H9 (cell line): Measurements from ENCODE around the gene TNIP2. TPM values are rescaled to one million over a fixed set of nuclear protein-coding genes. Genes with fewer than 3 reads are reported as not detected.

Experiments
- DNase-seq: peaks from one replicate; pipeline ENCODE4 v3.0.0-alpha.2; 2017
- H2AFZ ChIP-seq: one replicate; pipeline ENCODE4 v1.6.1; 2013; ENCODE audit warnings: mild to moderate bottlenecking, low read length, control low read depth, moderate library complexity
- H2AK5ac ChIP-seq: 2 replicates; pipeline ENCODE4 v1.6.1; 2013; ENCODE audit warnings: low read length, control low read depth, mixed read lengths; ENCODE audit not compliant: insufficient read length
- H2BK120ac ChIP-seq: one replicate; pipeline ENCODE4 v1.6.1; 2013; ENCODE audit warnings: low read depth, mild to moderate bottlenecking, low read length, control low read depth, inconsistent platforms; ENCODE audit not compliant: poor library complexity, severe bottlenecking
- H2BK12ac ChIP-seq: 2 replicates; pipeline ENCODE4 v1.6.1; 2013; ENCODE audit warnings: low read length, control low read depth, mixed read lengths, low read depth; ENCODE audit not compliant: insufficient read length
- H2BK15ac ChIP-seq: 2 replicates; pipeline ENCODE4 v1.6.1; 2013; ENCODE audit warnings: low read depth, low read length, control low read depth
- H2BK20ac ChIP-seq: one replicate; pipeline ENCODE4 v1.6.1; 2013; ENCODE audit warnings: low read depth, mild to moderate bottlenecking, low read length, control low read depth, inconsistent platforms; ENCODE audit not compliant: poor library complexity, severe bottlenecking
- H2BK5ac ChIP-seq: 2 replicates; pipeline ENCODE4 v1.6.1; 2013; ENCODE audit warnings: low read length, control low read depth, mixed read lengths; ENCODE audit not compliant: insufficient read length
- H3K14ac ChIP-seq: 2 replicates; pipeline ENCODE4 v1.6.1; 2013; ENCODE audit warnings: low read length, control low read depth; ENCODE audit not compliant: insufficient read depth
- H3K18ac ChIP-seq: 2 replicates; pipeline ENCODE4 v1.6.1; 2013; ENCODE audit warnings: low read depth, mild to moderate bottlenecking, mixed read lengths, low read length, control low read depth; ENCODE audit not compliant: insufficient read length
- H3K23ac ChIP-seq: 2 replicates; pipeline ENCODE4 v1.6.1; 2013; ENCODE audit warnings: low read length, control low read depth, mixed read lengths, low read depth; ENCODE audit not compliant: insufficient read length
- H3K23me2 ChIP-seq: 2 replicates; pipeline ENCODE4 v1.6.1; 2013; ENCODE audit warnings: low read depth, mild to moderate bottlenecking, mixed read lengths, low read length, control low read depth; ENCODE audit not compliant: insufficient read length, poor library complexity, severe bottlenecking
- H3K27ac ChIP-seq: 2 replicates; pipeline ENCODE4 v1.5.1; 2013; ENCODE audit warnings: low read length, control low read depth, mixed read lengths, low read depth; ENCODE audit not compliant: insufficient read length
- H3K27me3 ChIP-seq: 2 replicates; pipeline ENCODE4 v1.6.1; 2013; ENCODE audit warnings: low read length, control low read depth, inconsistent platforms; ENCODE audit not compliant: insufficient read depth
- H3K4ac ChIP-seq: 2 replicates; pipeline ENCODE4 v1.6.1; 2013; ENCODE audit warnings: low read depth, mild to moderate bottlenecking, control low read depth, inconsistent platforms, low read length, moderate library complexity
- H3K4me1 ChIP-seq: 2 replicates; pipeline ENCODE4 v1.6.1; 2013; ENCODE audit warnings: low read length, control low read depth, inconsistent platforms; ENCODE audit not compliant: insufficient read depth
- H3K4me2 ChIP-seq: 2 replicates; pipeline ENCODE4 v1.6.1; 2013; ENCODE audit warnings: low read length, control low read depth, mixed read lengths; ENCODE audit not compliant: insufficient read length, insufficient read depth
- H3K56ac ChIP-seq: 2 replicates; pipeline ENCODE4 v1.6.1; 2013; ENCODE audit warnings: low read depth, mild to moderate bottlenecking, mixed read lengths, low read length, control low read depth; ENCODE audit not compliant: insufficient read length
- H3K79me1 ChIP-seq: 2 replicates; pipeline ENCODE4 v1.6.1; 2013; ENCODE audit warnings: low read depth, mild to moderate bottlenecking, moderate library complexity, low read length, control low read depth, inconsistent platforms; ENCODE audit not compliant: insufficient read depth, poor library complexity, severe bottlenecking
- H3K79me2 ChIP-seq: 2 replicates; pipeline ENCODE4 v1.6.1; 2013; ENCODE audit warnings: low read length, control low read depth, inconsistent platforms; ENCODE audit not compliant: insufficient read depth
- H3K9ac ChIP-seq: 2 replicates; pipeline ENCODE4 v1.6.1; 2013; ENCODE audit warnings: low read length, control low read depth, mixed read lengths; ENCODE audit not compliant: insufficient read length; ENCODE audit errors: extremely low read depth
- H3K9me3 ChIP-seq: one replicate; pipeline ENCODE4 v1.6.1; 2013; ENCODE audit warnings: low read depth, low read length, inconsistent platforms; ENCODE audit not compliant: control insufficient read depth
- H3T11ph ChIP-seq: one replicate; pipeline ENCODE4 v1.6.1; 2013; ENCODE audit warnings: mild to moderate bottlenecking, low read length, control low read depth, inconsistent platforms
- H4K20me1 ChIP-seq: one replicate; pipeline ENCODE4 v1.6.1; 2013; ENCODE audit not compliant: control insufficient read depth, insufficient read length, insufficient read depth
- H4K5ac ChIP-seq: 2 replicates; pipeline ENCODE4 v1.6.1; 2013; ENCODE audit warnings: low read depth, mild to moderate bottlenecking, mixed read lengths, low read length, control low read depth; ENCODE audit not compliant: insufficient read length
- H4K8ac ChIP-seq: replicated peaks from 2 replicates; pipeline ENCODE4 v1.6.1; 2013; ENCODE audit warnings: low read length, control low read depth, mixed read lengths, low read depth; ENCODE audit not compliant: insufficient read length
- H4K91ac ChIP-seq: 2 replicates; pipeline ENCODE4 v1.6.1; 2013; ENCODE audit warnings: low read depth, mild to moderate bottlenecking, moderate library complexity, mixed read lengths, low read length, control low read depth; ENCODE audit not compliant: insufficient read length
- H3K27ac Mint-ChIP-seq, 3 experiments: 2 replicates in 2 of 3; 3 replicates in 1 of 3; pipeline ENCODE4 v1.8.0; 2020 to 2021; ENCODE audit warnings: mixed read lengths in 3 of 3, mild to moderate bottlenecking in 1 of 3, moderate library complexity in 1 of 3
- H3K27me3 Mint-ChIP-seq: 2 replicates; pipeline ENCODE4 v1.8.0; 2021; ENCODE audit warnings: low read depth, mild to moderate bottlenecking, moderate library complexity, mixed read lengths
- H3K36me3 Mint-ChIP-seq, 3 experiments: 2 replicates in 2 of 3; 3 replicates in 1 of 3; pipeline ENCODE4 v1.8.0; 2020 to 2021; ENCODE audit warnings: low read depth in 3 of 3, mixed read lengths in 3 of 3; ENCODE audit not compliant: insufficient read depth in 1 of 3
- H3K4me1 Mint-ChIP-seq, 2 experiments: 2 replicates each; pipeline ENCODE4 v1.8.0; 2020; ENCODE audit warnings: mixed read lengths in 2 of 2
- H3K4me3 Mint-ChIP-seq, 2 experiments: 2 replicates in 1 of 2; 3 replicates in 1 of 2; pipeline ENCODE4 v1.8.0; 2020 to 2021; ENCODE audit warnings: mild to moderate bottlenecking in 2 of 2, mixed read lengths in 2 of 2, moderate library complexity in 1 of 2
- H3K9me3 Mint-ChIP-seq, 2 experiments: 2 replicates in 1 of 2; 3 replicates in 1 of 2; pipeline ENCODE4 v1.8.0; 2020; ENCODE audit warnings: mild to moderate bottlenecking in 2 of 2, mixed read lengths in 2 of 2, moderate library complexity in 1 of 2
- WGBS: extraction: QIAGEN DNeasy Blood & Tissue Kit; methylation state at CpG from one replicate; pipeline ENCODE4 v1.1.7; 2013; ENCODE audit warnings: missing lambda C conversion rate, low lambda C conversion rate, mixed read lengths; ENCODE audit not compliant: insufficient read length; ENCODE audit errors: extremely low coverage; 5-methylcytosine and 5-hydroxymethylcytosine counted together
- total RNA-seq: library from RNA; stranded (reverse); gene quantifications from 2 replicates; pipeline ENCODE4 v1.2.1, GENCODE V29; 2021
- TF ChIP-seq, protein P1 (sequence below): fragments of 200-600 bp; sonication (generic); conservative IDR thresholded peaks from 3 replicates; pipeline ENCODE4 v1.8.0; 2021; ENCODE audit warnings: antibody characterized with exemption, mild to moderate bottlenecking

The TNIP2 gene
- total RNA-seq, 1 experiment from 2014 or later, result 44.7 TPM

DNA sequence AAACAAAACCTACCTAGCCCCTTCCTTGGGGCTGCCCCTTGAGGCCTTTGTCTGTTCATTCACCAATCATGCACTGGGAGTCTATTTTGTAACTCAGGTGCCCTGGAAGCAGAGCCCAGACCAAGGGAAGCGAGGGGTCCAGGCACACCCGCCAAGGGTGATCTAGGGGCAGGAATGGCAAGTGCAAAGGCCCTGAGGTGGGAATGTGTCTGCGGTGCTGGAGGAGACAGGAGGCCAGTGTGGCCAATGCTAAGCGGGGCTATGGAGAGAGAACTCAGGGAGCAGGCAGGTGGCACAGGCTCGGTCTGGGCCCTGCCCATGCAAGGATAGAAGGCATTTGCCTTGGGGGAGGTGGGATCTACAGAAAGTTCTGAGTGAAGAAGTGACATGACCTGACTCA lies 33.2 kb upstream of the TNIP2 start:
- H3K23me2 ChIP-seq, result no peaks in the 10 kb centered on the region
- no CpG with 5 or more reads among the region's 5 CpGs for WGBS
- Mint-ChIP-seq H3K27ac (peak overlapping the region in 1 of 3 experiments; percentile 36; a peak in 1 of 7 replicates), H3K9me3 (no peaks in the 10 kb centered on the region; a peak in 1 of 5 replicates), H3K27me3 (peaks cover 26% of the 10 kb centered on the region), H3K4me1 (peaks cover 14 to 30% of the 10 kb centered on the region in 2 experiments), H3K4me3 (peak overlapping the region in 1 of 2 experiments; percentile 43; a peak in 1 of 5 replicates), H3K36me3 (peaks cover 0 to 4% (median 0%) of the 10 kb centered on the region in 3 experiments; a peak in 1 of 7 replicates)
- no peak overlapping the region for H2BK15ac ChIP-seq
- no peak overlapping the region for H3K23ac ChIP-seq
- H3K79me1 ChIP-seq, result no peaks in the 10 kb centered on the region
- no peak overlapping the region for H2BK120ac ChIP-seq
- no peak overlapping the region for H4K8ac ChIP-seq
- peaks cover 3% of the 10 kb centered on the region for H4K20me1 ChIP-seq
- H3K4me1 ChIP-seq, result no peaks in the 10 kb centered on the region
- H3K79me2 ChIP-seq, result no peaks in the 10 kb centered on the region
- H3K27ac ChIP-seq, result no peak overlapping the region
- H2BK20ac ChIP-seq, result no peak overlapping the region
- no peak overlapping the region for H3K18ac ChIP-seq
- H2BK12ac ChIP-seq, result no peak overlapping the region
- no peak overlapping the region for H3K56ac ChIP-seq
- no peak overlapping the region; the same call in 1 of the 2 replicates for H3K14ac ChIP-seq
- no peak overlapping the region for H4K91ac ChIP-seq
- TF ChIP-seq, protein P1, sequence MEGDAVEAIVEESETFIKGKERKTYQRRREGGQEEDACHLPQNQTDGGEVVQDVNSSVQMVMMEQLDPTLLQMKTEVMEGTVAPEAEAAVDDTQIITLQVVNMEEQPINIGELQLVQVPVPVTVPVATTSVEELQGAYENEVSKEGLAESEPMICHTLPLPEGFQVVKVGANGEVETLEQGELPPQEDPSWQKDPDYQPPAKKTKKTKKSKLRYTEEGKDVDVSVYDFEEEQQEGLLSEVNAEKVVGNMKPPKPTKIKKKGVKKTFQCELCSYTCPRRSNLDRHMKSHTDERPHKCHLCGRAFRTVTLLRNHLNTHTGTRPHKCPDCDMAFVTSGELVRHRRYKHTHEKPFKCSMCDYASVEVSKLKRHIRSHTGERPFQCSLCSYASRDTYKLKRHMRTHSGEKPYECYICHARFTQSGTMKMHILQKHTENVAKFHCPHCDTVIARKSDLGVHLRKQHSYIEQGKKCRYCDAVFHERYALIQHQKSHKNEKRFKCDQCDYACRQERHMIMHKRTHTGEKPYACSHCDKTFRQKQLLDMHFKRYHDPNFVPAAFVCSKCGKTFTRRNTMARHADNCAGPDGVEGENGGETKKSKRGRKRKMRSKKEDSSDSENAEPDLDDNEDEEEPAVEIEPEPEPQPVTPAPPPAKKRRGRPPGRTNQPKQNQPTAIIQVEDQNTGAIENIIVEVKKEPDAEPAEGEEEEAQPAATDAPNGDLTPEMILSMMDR, result no peak
- no peaks in the 10 kb centered on the region for H3K27me3 ChIP-seq
- no peak overlapping the region for H3K4me2 ChIP-seq
- H2AFZ ChIP-seq, result no peak overlapping the region
- H3K9me3 ChIP-seq, result no peaks in the 10 kb centered on the region
- H3T11ph ChIP-seq, result no peak overlapping the region
- no peak for DNase-seq
- no peak overlapping the region for H3K9ac ChIP-seq
- no peak overlapping the region for H3K4ac ChIP-seq
- no peak overlapping the region for H2AK5ac ChIP-seq
- no peak overlapping the region for H4K5ac ChIP-seq
- no peak overlapping the region for H2BK5ac ChIP-seq
